Coronary artery (tissue), 2 donors: Measurements from ENCODE around the gene KCNAB1.

ENCODE experiments used
- DNase-seq: peaks from one replicate; pipeline ENCODE4 v3.0.0-alpha.2; 2017; ENCODE audit warnings: low spot score
- H3K27ac ChIP-seq, 2 donors: fragments of 200-600 bp; sonication (generic); one replicate each; pipeline ENCODE4 v1.5.1; 2016 to 2019
- H3K4me3 ChIP-seq: fragments of 200-600 bp; sonication (generic); 2 replicates; pipeline ENCODE4 v1.5.1; 2016; ENCODE audit warnings: mild to moderate bottlenecking, moderate library complexity
- CTCF ChIP-seq: fragments of 200-600 bp; sonication (generic); IDR thresholded peaks from one replicate; pipeline ENCODE4 v1.5.1; 2019; ENCODE audit warnings: antibody characterized with exemption

The KCNAB1 gene

GRCh38 chr3:156465194-156465593, 344.8 kb downstream of the KCNAB1 start:
- DNase-seq: no peak
- no peak for TF ChIP-seq CTCF
- H3K4me3 ChIP-seq: no peak overlapping the region
- peak overlapping the region; percentile 47 to 53 for H3K27ac ChIP-seq

- no peak for TF ChIP-seq CTCF
- Histone ChIP-seq H3K4me3 (no peak overlapping the region), H3K27ac (peak overlapping the region in 1 of 2 donors; percentile 26)
- no peak for DNase-seq
Measured at GRCh38 chr3:156469456-156469855, 349.1 kb downstream of the KCNAB1 start.

- no peak overlapping the region for H3K4me3 ChIP-seq
- DNase-seq: no peak
- no peak for TF ChIP-seq CTCF
- no peak overlapping the region for H3K27ac ChIP-seq
Measured at GRCh38 chr3:156471431-156471830, 351.1 kb downstream of the KCNAB1 start.

GRCh38 chr3:156472150-156472549, 351.8 kb downstream of the KCNAB1 start:
- no peak for TF ChIP-seq CTCF
- Histone ChIP-seq H3K27ac (no peak overlapping the region), H3K4me3 (no peak overlapping the region)
- no peak for DNase-seq

GRCh38 chr3:156472684-156473083, 352.3 kb downstream of the KCNAB1 start:
- DNase-seq: no peak
- no peak overlapping the region for H3K27ac ChIP-seq
- no peak overlapping the region for H3K4me3 ChIP-seq
- TF ChIP-seq CTCF: no peak

GRCh38 chr3:156473341-156473740, 353.0 kb downstream of the KCNAB1 start:
- no peak for DNase-seq
- no peak for TF ChIP-seq CTCF
- Histone ChIP-seq H3K4me3 (no peak overlapping the region), H3K27ac (no peak overlapping the region)

- H3K27ac ChIP-seq: no peak overlapping the region
- TF ChIP-seq CTCF: no peak
- no peak overlapping the region for H3K4me3 ChIP-seq
- DNase-seq: no peak
Measured at GRCh38 chr3:156474560-156475389, 354.4 kb downstream of the KCNAB1 start.
